Thyroid gland (tissue), 4 donors: Measurements from ENCODE around the gene MNS1.

ENCODE experiments used
- POLR2A ChIP-seq, 2 donors: fragments of 450-650 bp; IDR thresholded peaks; one replicate each; pipeline ENCODE4 v1.6.1; 2017; ENCODE audit warnings: antibody characterized with exemption in 2 of 2, mild to moderate bottlenecking in 2 of 2, moderate library complexity in 1 of 2
- TF ChIP-seq, protein P1 (sequence below), 6 experiments: fragments of 200-600 bp in 3 of 6; fragments of 450-650 bp in 3 of 6; sonication (generic) in 3 of 6; IDR thresholded peaks; one replicate each; pipeline ENCODE4 v1.5.1; 2016 to 2019; ENCODE audit warnings: antibody characterized with exemption in 6 of 6, mild to moderate bottlenecking in 2 of 6, inconsistent platforms in 1 of 6, moderate library complexity in 1 of 6

- TF ChIP-seq, protein P1, sequence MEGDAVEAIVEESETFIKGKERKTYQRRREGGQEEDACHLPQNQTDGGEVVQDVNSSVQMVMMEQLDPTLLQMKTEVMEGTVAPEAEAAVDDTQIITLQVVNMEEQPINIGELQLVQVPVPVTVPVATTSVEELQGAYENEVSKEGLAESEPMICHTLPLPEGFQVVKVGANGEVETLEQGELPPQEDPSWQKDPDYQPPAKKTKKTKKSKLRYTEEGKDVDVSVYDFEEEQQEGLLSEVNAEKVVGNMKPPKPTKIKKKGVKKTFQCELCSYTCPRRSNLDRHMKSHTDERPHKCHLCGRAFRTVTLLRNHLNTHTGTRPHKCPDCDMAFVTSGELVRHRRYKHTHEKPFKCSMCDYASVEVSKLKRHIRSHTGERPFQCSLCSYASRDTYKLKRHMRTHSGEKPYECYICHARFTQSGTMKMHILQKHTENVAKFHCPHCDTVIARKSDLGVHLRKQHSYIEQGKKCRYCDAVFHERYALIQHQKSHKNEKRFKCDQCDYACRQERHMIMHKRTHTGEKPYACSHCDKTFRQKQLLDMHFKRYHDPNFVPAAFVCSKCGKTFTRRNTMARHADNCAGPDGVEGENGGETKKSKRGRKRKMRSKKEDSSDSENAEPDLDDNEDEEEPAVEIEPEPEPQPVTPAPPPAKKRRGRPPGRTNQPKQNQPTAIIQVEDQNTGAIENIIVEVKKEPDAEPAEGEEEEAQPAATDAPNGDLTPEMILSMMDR (IDR thresholded peaks at IDR 0.05): no peak
- no peak for TF ChIP-seq POLR2A (IDR thresholded peaks at IDR 0.05)
Observed at GRCh38 chr15:56475351-56475750, 10.4 kb upstream of the MNS1 start.
